ENCODE measurements around the gene HUS1B. TPM values are rescaled to one million over a fixed set of nuclear protein-coding genes. Genes with fewer than 3 reads are reported as not detected.

HUS1B gene
- total RNA-seq, 1 experiment from 2014 or later, result 0.71 TPM

DNA sequence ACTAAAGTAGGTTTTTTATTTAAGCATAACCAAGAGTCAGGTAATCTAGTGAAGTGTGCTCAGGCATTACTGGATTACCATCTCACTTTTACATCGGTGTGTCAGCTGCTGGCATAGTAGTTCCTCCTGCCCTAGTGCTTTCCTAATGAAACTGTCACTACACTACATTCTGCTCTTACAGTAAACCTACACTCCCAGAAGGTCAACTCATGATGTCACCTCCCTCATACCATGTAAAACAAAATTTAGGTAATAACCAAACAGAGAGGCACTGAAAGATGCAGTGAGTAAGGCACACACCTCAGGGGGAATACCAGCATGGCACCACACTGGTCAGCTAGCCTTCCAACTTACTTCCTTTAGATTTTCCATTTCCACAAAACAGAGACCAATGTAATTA lies 23.3 kb downstream of the HUS1B start:
- Mint-ChIP-seq H3K27ac (ENCODE audit: unreplicated experiment) (no peak overlapping the region), H3K27me3 (ENCODE audit: unreplicated experiment) (no peaks in the 10 kb centered on the region), H3K9me3 (ENCODE audit: low read depth, unreplicated experiment) (no peaks in the 10 kb centered on the region), H3K36me3 (ENCODE audit: insufficient read depth, unreplicated experiment) (peaks cover 3% of the 10 kb centered on the region), H3K4me1 (ENCODE audit: low read depth, unreplicated experiment) (no peaks in the 10 kb centered on the region), H3K4me3 (ENCODE audit: low read depth, unreplicated experiment) (no peak overlapping the region)
- intact Hi-C loops (cut with micrococcal nuclease; ENCODE audit: unreplicated experiment), result no loop called here
- no TSS peak for BruUV-seq (replicated peaks)
- CTCF ChIA-PET, result no interaction called here
- no peak for DNase-seq
- no peak for TF ChIP-seq CTCF (IDR thresholded peaks at IDR 0.05; ENCODE audit: unreplicated experiment)

- intact Hi-C loops (cut with micrococcal nuclease; ENCODE audit: unreplicated experiment), result no loop called here
- no peak overlapping the region for H3K27ac Mint-ChIP-seq (ENCODE audit: unreplicated experiment)
- no TSS peak for BruUV-seq (replicated peaks)
Measured at GRCh38 chr6:628766-629165, 28.1 kb downstream of the HUS1B start.

DNA sequence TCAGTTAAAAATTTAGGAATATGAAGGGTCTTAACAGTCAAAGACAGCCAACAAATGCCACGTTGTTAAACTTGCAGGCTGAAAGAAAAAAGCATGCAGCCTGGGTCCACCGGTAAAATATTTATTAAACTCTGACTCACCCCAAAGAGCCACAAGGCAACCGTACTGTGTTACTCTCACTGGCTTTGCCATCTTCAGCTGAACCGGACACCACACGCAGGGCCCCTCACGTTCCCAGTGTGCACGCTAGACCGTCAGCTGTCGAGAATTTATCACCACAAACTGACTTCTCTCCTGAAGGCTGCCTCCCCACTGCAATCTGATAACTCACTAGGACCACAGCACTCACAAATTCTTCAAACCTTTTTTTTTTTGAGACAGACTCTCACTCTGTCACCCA lies 30.7 kb downstream of the HUS1B start:
- CTCF ChIA-PET, result no interaction called here
- H3K27ac Mint-ChIP-seq (ENCODE audit: unreplicated experiment), result no peak overlapping the region
- no peak for DNase-seq
- no peaks in the 10 kb centered on the region for H3K9me3 Mint-ChIP-seq (ENCODE audit: low read depth, unreplicated experiment)
- no peaks in the 10 kb centered on the region for H3K27me3 Mint-ChIP-seq (ENCODE audit: unreplicated experiment)
- no peak overlapping the region for H3K4me3 Mint-ChIP-seq (ENCODE audit: low read depth, unreplicated experiment)
- TF ChIP-seq CTCF (IDR thresholded peaks at IDR 0.05; ENCODE audit: unreplicated experiment), result no peak
- intact Hi-C loops (cut with micrococcal nuclease; ENCODE audit: unreplicated experiment), result no loop called here
- BruUV-seq (replicated peaks), result no TSS peak
- H3K36me3 Mint-ChIP-seq (ENCODE audit: insufficient read depth, unreplicated experiment), result no peaks in the 10 kb centered on the region
- H3K4me1 Mint-ChIP-seq (ENCODE audit: low read depth, unreplicated experiment), result no peaks in the 10 kb centered on the region

More at GRCh38 chr6:628766-629165, 28.1 kb downstream of the HUS1B start:
- H3K9me3 Mint-ChIP-seq (ENCODE audit: low read depth, unreplicated experiment), result no peaks in the 10 kb centered on the region
- no peaks in the 10 kb centered on the region for H3K36me3 Mint-ChIP-seq (ENCODE audit: insufficient read depth, unreplicated experiment)
- no peaks in the 10 kb centered on the region for H3K27me3 Mint-ChIP-seq (ENCODE audit: unreplicated experiment)
- no peaks in the 10 kb centered on the region for H3K4me1 Mint-ChIP-seq (ENCODE audit: low read depth, unreplicated experiment)
- TF ChIP-seq CTCF (IDR thresholded peaks at IDR 0.05; ENCODE audit: unreplicated experiment), result no peak
- no peak for DNase-seq
- H3K4me3 Mint-ChIP-seq (ENCODE audit: low read depth, unreplicated experiment), result no peak overlapping the region
- CTCF ChIA-PET, result no interaction called here

DNA sequence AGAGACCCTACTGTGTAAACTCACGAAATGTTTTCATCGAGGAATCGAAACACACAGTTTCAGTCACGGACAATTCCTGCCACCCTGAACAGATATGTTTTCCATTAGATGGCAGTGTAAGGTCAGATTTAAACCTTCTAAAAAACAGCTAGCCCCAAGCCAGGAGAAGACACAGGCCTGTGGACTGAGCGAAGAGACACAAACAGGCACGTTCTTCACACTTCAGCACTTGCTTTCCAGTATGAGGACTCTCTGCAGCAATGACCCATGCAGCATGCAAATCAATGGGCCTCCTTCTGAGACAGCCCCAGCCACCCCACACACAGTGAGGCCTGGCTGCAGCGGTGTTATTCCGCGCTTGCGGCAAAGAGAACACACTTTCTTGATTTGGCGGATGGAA lies 31.9 kb downstream of the HUS1B start:
- Mint-ChIP-seq H3K27me3 (ENCODE audit: unreplicated experiment) (no peaks in the 10 kb centered on the region), H3K4me3 (ENCODE audit: low read depth, unreplicated experiment) (no peak overlapping the region), H3K4me1 (ENCODE audit: low read depth, unreplicated experiment) (no peaks in the 10 kb centered on the region), H3K36me3 (ENCODE audit: insufficient read depth, unreplicated experiment) (no peaks in the 10 kb centered on the region), H3K27ac (ENCODE audit: unreplicated experiment) (no peak overlapping the region), H3K9me3 (ENCODE audit: low read depth, unreplicated experiment) (no peaks in the 10 kb centered on the region)
- BruUV-seq (replicated peaks), result no TSS peak
- intact Hi-C loops (cut with micrococcal nuclease; ENCODE audit: unreplicated experiment), result no loop called here
- no peak for TF ChIP-seq CTCF (IDR thresholded peaks at IDR 0.05; ENCODE audit: unreplicated experiment)
- no peak for DNase-seq
- CTCF ChIA-PET, result no interaction called here

- H3K9me3 Mint-ChIP-seq (ENCODE audit: low read depth, unreplicated experiment), result no peaks in the 10 kb centered on the region
- no peak for TF ChIP-seq CTCF (IDR thresholded peaks at IDR 0.05; ENCODE audit: unreplicated experiment)
- H3K27me3 Mint-ChIP-seq (ENCODE audit: unreplicated experiment), result no peaks in the 10 kb centered on the region
- no peak overlapping the region for H3K4me3 Mint-ChIP-seq (ENCODE audit: low read depth, unreplicated experiment)
- H3K4me1 Mint-ChIP-seq (ENCODE audit: low read depth, unreplicated experiment), result no peaks in the 10 kb centered on the region
- DNase-seq, result no peak
- H3K27ac Mint-ChIP-seq (ENCODE audit: unreplicated experiment), result no peak overlapping the region
- intact Hi-C loops (cut with micrococcal nuclease; ENCODE audit: unreplicated experiment), result no loop called here
- H3K36me3 Mint-ChIP-seq (ENCODE audit: insufficient read depth, unreplicated experiment), result no peaks in the 10 kb centered on the region
- CTCF ChIA-PET, result no interaction called here
- no TSS peak for BruUV-seq (replicated peaks)
Measured at GRCh38 chr6:622462-622861, 34.4 kb downstream of the HUS1B start.

Data from Calu3 (cell line).